IPS DF 4.7 (cell line): Measurements from ENCODE around the gene TLE5.
"Not testable (repeated sequence)": the region's sequence is repeated elsewhere in the genome, so short reads cannot be mapped to it uniquely, and the experiment has no call there.

Experiments
- DNase-seq: peaks from one replicate; pipeline ENCODE4 v3.0.0-alpha.2; 2013; ENCODE audit warnings: low spot score; ENCODE audit errors: extremely low read depth

TLE5 gene

DNA sequence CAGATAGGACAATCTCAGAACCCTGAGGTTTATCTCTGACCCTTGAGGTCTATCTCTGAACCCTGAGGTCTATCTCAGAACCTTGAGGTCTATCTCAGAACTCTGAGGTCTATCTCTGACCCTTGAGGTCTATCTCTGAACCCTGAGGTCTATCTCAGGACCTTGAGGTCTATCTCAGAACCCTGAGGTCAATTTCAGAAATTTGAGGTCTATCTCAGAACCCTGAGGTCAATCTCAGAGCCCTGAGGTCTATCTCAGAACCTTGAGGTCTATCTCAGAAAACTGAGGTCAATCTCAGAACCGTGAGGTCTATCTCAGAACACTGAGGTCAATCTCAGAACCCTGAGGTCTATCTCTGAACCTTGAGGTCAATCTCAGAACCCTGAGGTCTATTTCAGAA is 35.5 kb downstream of the TLE5 start:
- DNase-seq = no peak

DNA sequence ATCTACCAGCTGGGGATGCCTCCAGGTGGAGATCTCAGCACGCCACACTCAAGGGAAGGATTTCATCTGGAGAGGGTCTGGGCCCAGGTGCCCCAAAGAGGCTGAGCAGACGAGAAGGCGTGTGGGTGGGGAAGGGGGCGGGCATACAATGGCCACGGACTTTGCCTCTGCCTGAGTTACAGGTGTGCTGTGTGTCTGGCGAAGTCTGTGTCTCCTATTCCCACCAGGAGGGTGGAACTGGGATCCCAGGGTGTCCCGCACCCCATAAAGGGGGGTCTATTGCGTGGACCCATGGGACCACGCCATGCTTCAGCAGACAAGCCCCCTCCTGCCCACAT is 36.8 kb downstream of the TLE5 start:
- no peak for DNase-seq

DNA sequence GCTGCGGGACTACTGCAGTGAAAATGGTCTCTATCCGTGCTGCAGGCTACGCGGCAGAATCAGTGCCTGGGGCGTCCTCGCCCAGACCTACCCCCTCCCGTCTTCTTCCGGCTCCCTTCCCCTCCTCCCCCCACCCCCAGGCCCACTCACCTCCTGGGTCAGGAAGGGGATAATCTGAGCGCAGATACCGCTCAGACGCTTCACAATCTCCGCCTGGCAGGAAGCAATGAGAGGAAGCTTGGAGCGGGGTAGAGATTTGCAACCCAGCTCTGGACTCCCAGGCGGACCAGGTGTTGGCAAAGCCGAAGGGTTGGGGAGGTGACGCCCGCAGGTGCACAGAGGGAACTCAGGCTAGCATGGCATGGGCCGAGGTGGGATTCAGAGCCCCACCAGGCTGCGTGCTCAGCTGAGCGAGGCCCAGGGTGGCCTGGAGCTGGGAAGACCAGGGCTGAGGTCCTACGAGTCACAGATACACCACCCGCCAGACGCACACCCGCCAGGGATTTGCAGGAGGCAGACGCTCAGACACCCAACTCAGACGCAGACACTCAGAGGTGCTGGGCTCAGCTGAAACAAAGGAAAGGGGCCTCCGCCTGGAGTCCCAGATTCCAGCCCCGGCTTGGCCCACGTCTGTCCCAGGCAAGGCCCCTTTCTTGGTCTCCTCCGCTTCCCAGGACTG is 37.3 kb downstream of the TLE5 start:
- no peak for DNase-seq

DNA sequence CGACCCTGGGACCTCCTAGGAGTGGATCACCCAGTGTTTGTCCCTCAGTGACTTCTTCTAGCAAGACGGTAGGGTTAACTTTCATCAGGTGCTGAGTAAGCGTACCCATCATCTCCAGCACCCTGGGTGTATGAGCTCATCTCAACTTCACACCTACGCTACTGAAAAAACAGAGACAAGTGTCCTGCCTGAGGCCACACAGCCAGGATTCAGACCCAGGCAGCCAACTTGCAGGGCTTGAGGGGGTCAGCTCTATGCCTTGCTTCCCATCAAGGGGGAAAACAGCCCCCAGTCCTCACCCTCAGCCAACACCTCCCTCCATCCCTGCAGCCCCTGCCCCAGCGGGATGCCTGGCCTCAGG is 37.8 kb downstream of the TLE5 start:
- DNase-seq = no peak

DNA sequence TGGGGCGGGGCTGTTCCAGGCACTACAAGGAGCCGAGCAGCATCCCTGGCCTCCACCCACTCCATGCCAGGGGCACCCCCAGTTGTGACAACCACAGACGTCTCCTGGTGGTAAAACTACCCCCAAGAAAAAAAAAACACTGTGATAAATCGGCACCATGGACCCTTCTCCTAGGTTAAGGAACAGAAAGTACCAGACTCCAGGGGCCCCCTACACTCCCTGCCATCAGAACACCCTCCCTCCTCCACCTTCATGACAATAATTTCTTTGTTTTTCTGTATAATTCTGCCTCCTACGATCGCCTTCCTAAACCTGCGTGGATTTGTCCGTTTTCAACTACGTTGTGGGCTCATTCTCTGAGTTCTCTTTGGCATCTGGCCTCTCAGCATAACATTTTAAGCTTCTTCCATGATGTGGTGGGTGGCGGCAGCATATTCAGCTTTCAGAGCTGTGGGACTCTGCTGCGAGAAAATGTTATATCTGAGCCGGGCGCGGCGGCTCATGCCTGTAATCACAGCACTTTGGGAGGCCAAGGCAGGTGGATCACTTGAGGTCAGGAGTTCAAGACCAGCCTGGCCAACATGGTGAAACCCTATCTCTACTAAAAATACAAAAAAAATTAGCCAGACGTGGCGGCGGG is 41.9 kb downstream of the TLE5 start:
- DNase-seq = no peak

DNA sequence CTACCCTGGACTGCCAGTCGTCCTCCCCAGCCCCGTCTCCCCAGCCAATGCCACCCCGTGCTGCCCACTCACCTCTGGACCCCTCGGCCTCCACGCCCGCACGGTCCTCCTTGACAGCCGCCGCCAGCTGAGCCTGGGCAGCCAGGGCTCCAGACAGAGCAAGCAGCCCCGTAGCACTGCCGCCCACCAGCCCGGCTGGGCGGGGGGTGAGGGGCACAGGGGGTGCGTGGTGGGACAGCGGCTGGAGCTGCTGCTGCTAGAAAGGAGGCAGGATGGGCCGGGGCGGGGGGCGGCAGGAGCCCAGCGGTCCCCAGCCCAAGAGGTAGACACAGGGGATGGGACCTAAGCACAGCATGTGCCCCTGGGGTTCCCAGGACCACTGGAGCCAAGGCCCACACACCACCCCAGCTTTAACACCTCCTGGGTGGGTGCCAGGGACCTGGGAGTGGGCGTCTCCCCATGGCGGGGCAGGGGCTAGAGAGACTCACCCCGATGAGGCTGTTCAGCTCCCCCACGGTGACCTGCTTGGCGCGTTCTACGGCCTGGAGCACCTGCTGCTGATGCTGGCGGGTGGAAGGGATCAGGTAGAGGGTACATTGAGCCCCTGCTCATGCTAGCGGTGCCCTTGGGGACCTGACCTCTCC is 43.0 kb downstream of the TLE5 start:
- DNase-seq = no peak

DNA sequence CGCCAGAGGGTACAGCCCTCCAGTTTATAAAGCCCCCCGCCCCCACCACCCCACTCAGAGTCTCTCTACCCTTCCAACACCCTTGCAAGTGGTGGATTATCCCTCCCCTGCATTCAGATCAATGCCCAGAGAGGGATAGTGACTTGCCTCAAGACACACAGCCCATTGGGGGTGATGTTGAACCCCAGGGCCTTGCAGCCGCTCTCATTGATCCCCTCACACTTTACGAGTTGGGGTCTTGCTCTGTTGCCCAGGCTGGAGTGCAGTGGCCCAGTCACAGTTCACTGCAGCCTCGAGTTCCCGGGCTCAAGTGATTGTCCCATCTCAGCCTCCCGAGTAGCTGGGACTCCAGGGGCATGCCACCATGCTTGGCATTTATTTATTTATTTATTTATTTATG is 44.4 kb downstream of the TLE5 start:
- DNase-seq = no peak

DNA sequence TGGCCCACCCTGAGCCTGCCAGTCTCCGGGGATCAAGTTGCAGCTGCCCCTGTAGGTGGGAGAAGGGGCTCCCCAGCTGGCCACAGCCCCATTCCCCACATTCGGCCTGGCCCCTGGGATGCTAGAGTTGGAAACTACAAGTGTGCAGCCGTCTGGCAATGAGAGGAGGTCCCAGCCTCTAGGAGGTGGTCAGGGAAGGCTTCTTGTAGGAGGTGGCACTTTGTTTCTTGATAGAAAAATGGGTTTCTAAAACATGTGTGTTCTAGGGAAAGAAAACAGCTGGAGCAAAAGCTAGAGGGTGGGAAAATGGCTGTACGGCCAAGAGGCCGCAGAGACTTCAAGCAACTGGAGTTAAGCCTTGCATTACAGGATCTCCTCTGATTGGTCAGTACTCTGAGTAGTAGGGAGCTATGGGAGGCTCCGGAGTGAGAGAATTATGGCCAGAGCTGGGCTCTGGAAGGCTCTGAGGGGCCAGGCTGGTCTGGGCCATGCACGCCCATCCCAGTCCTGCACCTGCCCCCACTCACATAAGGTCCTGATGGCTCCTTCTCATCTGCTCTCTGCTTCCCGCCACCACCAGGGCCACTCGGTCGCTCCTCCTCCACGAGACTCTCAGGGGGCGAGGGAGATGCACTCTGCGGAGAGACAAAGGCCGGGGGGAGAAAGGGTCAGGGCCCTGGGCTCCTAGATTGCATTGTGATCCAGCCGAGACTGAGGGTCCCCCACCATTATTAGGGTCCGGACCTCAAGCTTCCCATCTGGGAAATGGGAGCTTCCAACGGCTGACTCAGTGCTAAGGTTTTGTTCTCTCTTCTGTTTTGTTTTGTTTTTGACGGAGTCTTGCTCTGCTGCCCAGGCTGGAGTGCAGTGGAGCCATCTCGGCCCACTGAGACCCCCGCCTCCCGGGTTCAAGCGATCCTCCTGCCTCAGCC is 46.9 kb downstream of the TLE5 start:
- no peak for DNase-seq

DNA sequence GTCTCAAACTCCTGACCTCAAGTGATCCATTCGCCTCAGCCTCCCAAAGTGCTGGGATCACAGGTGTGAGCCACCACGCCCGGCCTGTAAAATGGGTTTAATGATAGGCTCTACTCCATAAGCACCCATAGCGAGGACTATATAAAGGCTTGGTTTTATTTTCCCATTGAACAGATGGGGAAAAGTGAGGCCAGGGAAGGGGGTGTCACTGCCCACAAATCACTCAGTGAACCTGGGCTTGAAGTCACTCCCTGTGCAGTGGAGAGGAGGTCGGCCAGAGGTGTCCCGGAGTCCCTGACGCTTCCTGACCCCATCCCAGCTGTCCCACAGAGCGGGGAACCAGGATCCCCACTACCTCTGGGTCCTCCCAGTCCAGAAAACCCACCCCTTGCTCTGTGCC is 48.2 kb downstream of the TLE5 start:
- no peak for DNase-seq

DNA sequence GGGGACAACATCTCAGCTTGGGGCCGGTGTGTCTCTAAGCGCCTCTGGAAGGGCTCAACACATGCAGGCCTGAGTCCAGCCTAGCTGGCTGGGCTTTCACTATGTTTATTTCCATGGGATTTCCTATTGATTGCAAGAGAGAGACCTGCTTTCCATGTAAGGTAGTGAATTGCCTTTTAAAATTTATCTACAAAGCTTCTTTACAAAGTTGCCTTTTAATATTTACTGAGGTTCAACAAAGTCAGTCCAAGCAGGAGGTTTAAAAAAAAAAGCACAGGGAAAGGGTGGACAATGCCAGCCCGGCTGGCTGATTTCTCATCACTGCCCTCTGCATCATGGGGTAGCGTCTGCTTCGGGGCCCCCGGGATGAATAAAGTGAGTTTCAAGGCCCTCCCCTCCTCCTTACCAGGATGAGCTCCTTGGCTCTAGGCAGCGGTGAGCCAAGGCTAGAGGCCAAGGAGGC is 49.0 kb downstream of the TLE5 start:
- DNase-seq = no peak

DNA sequence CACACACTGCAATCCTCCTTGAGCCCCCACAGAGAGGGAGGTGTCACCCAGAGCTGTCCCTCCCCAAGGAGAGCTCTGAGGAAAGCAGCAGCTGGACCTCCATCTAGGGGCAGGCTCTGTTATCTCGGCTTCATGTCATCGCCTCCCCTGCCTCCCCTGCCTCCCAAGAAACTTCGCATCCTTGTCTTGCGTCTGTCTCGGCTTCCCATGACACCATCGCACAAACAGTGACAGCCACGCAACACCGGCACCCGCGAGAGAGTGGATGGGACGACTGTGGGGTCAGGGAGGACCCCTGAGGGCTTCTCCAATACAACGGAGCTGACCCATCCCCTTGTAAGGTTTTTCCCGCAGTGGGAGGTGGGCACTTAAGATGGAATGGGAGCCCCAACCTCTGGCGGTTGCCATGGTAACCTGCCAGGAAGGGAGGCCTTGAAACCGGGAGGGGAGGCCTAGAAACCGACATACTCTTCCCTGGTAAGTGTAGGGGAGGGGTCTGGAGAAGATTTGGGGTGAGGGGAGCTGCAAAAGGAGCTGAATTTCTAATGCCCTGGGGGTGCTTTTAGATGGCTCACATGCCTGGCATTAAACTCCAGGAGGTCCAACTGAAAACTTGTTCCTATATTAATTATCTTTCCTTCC is 49.6 kb downstream of the TLE5 start:
- no peak for DNase-seq

DNA sequence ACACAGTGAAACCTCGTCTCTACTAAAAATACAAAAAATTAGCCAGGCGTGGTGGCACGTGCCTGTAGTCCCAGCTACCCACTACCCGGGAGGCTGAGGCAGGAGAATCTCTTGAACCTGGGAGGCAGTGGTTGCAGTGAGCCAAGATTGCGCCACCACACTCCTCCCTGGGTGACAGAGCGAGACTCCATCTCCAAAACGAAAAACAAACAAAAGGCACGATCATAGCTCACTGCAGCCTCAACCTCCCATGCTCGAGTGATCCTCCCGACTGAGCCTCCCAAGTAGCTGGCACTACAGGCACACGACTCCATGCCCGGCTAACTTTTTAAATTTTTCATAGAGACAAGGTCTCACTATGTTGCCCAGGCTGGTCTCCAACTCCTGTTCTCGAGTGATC is 50.2 kb downstream of the TLE5 start:
- DNase-seq = not testable (repeated sequence)

DNA sequence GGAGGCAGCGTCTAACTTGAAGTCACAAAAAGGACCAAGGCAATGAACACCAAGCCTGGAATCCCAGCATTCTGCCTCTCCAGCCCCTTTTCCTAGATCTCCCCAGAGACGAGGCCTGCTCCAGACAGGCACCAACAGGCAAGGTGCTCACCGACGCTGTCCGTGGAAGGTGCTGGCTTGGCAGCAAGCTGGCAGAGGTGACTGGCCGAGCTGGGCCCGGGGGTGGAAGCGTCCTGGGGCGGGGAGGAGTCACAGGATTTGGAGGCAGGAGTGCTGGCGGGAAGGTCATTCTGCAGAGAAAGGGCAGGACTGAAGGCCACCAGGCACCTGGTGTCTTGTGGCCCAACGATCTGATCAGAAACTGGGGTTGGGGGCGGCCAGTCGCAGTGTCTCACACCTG is 51.4 kb downstream of the TLE5 start:
- no peak for DNase-seq

DNA sequence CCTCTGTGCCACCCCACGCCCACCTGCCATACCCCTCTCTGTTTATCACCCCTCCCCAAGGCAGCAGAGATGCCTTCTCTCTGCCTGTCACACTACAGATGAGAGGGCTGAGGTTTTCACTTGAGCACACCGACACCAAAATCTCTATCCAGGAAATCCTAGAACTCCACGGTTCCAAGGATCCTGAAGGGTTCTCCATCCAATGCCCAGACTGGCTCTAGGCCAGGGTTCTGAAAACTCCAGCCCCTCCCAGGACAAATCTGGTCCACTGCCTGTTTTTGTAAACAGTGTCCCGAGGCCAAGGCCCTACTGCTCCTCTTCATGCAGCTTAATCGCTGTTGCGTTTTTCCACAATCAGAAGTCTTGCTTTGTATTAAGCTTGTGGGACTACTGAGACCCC is 53.3 kb downstream of the TLE5 start:
- DNase-seq = no peak

DNA sequence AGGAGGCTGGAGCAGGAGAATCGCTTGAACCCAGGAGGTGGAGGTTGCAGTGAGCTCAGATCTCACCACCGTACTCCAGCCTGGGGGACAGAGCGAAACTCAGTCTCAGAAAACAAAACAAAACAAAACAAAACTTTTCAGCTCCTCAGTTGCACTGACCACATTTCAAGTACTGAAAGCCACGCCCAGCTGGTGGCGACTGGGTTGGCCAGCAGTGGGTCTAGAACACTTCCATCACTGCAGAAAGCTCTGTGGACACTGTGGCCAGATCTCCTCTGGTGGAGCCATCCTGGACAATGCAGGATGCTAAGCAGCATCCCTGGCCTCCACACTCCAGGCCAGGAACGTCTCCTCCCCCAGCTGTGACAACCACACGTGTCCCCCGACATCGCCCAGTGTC is 54.3 kb downstream of the TLE5 start:
- DNase-seq = no peak

DNA sequence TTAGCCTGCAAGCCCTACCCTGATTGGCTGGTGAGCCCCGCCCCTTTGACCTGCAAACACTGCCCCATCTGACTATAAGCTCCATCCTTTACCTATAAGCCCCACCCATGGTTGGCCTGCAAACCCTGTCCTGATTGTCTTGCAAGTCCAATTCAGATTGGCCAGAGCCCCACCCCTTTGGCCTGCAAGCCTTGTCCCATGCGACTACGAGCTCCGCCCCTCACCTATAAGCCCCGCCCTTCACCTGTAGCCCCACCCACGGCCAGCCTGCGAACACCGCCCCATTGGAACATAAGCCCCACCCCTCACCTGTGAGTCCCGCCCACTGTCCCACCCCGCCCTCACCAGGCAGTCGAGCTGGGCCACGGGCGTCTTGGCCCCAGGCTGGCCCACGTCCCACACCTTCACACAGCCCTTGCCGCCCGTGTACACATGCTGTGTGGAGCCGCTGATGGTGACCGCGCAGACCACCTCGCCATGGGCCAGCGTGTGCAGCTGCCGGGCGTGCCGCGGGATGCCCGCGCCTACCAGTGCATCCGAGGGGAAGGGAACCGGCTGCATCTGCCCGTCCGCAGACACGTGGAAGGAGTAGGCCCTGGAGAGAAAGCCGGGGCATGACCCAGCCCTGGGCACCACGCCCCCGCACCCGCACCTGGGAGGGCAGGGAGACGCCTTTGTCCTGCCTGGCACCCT is 56.1 kb downstream of the TLE5 start:
- no peak for DNase-seq

DNA sequence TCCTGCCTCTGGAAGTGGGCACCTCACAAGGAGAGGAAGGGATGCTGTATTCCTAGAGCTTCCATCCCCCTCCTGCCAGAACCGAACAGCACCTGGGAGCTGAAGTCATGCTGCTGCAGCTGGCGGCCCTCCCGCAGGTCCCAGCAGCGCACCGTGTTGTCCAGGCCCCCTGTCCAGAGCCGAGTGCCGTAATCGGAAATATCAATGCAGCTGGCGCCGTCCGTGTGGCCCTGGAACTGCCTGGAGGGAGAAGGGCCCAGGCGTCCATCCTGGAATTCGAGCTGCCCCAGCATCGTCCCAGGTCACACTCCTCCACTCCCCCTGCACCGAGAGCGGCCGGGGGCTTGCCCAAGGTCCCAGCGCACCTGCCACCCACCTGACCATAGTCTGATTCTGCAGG is 57.0 kb downstream of the TLE5 start:
- no peak for DNase-seq

DNA sequence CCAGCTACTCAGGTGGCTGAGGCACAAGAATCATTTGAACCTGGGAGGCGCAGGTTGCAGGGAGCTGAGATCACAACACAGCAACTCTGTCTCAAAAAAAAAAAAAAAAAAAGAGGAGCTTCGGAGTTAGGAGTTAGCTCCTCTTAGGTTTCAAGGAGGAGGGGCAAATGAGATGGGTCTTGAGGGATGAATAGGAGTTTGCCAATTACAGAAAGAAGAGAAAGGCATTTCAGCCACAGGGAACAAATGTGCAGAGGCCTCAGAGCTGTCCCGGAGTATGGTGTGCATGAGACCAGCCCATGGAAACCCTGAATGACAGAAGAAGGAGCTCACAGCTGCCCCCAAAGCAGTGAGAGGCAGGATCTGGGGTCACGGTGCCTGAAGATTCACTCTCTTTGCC is 57.8 kb downstream of the TLE5 start:
- no peak for DNase-seq

DNA sequence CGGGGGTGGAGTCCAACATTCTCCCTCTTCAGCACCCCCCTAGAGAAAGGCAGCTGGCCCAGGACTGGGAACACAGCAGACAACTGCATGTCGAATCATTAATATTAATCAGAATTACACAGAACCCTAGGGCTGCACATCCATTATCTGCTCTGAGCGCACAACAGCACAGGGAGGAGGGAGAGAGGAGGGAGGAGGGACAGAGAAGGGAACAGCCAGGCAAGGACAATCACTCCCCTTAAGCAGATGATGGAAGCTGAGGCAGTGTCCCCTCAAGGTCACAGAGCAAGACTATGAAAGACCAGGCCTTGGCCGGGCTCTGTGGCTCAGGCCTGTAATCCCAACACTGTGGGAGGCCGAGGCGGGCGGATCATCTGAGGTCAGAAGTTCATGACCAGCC is 59.2 kb downstream of the TLE5 start:
- DNase-seq = no peak
